GM23338 (cell line): ENCODE data around the gene MLLT3.

Source experiments
- CREB1 ChIP-seq: fragments of 250-450 bp; sonication (Bioruptor Pico); IDR thresholded peaks from 2 replicates; pipeline ENCODE4 v1.5.0; 2020; ENCODE audit warnings: low read depth, mild to moderate bottlenecking, moderate library complexity
- ETS1 ChIP-seq: IDR thresholded peaks from 2 replicates; pipeline ENCODE4 v1.6.1; 2016; ENCODE audit warnings: antibody characterized with exemption
- EZH2 ChIP-seq: fragments of 200-600 bp; sonication (generic); IDR thresholded peaks from one replicate; pipeline ENCODE4 v1.8.0; 2017; ENCODE audit warnings: antibody characterized with exemption, mild to moderate bottlenecking, low read depth; ENCODE audit not compliant: unreplicated experiment
- EZH2phosphoT487 ChIP-seq: fragments of 200-600 bp; sonication (generic); IDR thresholded peaks from one replicate; pipeline ENCODE4 v1.8.1; 2018; ENCODE audit warnings: antibody characterized with exemption; ENCODE audit not compliant: unreplicated experiment
- JUNB ChIP-seq: IDR thresholded peaks from one replicate; pipeline ENCODE4 v1.6.1; 2016; ENCODE audit warnings: antibody characterized with exemption; ENCODE audit not compliant: unreplicated experiment
- POLR2AphosphoS5 ChIP-seq: IDR thresholded peaks from 2 replicates; pipeline ENCODE4 v1.6.1; 2016; ENCODE audit warnings: antibody characterized with exemption, low read depth
- ZNF331 ChIP-seq: fragments of 250-450 bp; sonication (Bioruptor Pico); IDR thresholded peaks from 2 replicates; pipeline ENCODE4 v1.5.0; 2020; ENCODE audit warnings: low read depth, mild to moderate bottlenecking, moderate library complexity
- TF ChIP-seq, protein P1 (sequence below), 2 experiments: fragments of 200-600 bp in 1 of 2; sonication (generic) in 1 of 2; conservative IDR thresholded peaks; 2 replicates each; pipeline versions ENCODE4 v1.5.1 to v1.6.1; 2016 to 2017; ENCODE audit warnings: antibody characterized with exemption in 2 of 2, low read depth in 2 of 2, mild to moderate bottlenecking in 2 of 2, moderate library complexity in 1 of 2
- TF ChIP-seq, protein P2 (sequence below): IDR thresholded peaks from one replicate; pipeline ENCODE4 v1.6.1; 2018; ENCODE audit warnings: antibody characterized with exemption; ENCODE audit not compliant: unreplicated experiment

GRCh38 chr9:20472342-20473045 is 149.8 kb downstream of the MLLT3 start:
- TF ChIP-seq, protein P1, sequence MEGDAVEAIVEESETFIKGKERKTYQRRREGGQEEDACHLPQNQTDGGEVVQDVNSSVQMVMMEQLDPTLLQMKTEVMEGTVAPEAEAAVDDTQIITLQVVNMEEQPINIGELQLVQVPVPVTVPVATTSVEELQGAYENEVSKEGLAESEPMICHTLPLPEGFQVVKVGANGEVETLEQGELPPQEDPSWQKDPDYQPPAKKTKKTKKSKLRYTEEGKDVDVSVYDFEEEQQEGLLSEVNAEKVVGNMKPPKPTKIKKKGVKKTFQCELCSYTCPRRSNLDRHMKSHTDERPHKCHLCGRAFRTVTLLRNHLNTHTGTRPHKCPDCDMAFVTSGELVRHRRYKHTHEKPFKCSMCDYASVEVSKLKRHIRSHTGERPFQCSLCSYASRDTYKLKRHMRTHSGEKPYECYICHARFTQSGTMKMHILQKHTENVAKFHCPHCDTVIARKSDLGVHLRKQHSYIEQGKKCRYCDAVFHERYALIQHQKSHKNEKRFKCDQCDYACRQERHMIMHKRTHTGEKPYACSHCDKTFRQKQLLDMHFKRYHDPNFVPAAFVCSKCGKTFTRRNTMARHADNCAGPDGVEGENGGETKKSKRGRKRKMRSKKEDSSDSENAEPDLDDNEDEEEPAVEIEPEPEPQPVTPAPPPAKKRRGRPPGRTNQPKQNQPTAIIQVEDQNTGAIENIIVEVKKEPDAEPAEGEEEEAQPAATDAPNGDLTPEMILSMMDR (conservative IDR thresholded peaks at IDR 0.05; ENCODE audit: low read depth in 2 of 2): no peak
- TF ChIP-seq CREB1 (CRISPR knock-in tag) (no peak), EZH2 (no peak), EZH2phosphoT487 (no peak), ZNF331 (CRISPR knock-in tag) (no peak), ETS1 (no peak), JUNB (no peak), POLR2AphosphoS5 (no peak)
- TF ChIP-seq, protein P2, sequence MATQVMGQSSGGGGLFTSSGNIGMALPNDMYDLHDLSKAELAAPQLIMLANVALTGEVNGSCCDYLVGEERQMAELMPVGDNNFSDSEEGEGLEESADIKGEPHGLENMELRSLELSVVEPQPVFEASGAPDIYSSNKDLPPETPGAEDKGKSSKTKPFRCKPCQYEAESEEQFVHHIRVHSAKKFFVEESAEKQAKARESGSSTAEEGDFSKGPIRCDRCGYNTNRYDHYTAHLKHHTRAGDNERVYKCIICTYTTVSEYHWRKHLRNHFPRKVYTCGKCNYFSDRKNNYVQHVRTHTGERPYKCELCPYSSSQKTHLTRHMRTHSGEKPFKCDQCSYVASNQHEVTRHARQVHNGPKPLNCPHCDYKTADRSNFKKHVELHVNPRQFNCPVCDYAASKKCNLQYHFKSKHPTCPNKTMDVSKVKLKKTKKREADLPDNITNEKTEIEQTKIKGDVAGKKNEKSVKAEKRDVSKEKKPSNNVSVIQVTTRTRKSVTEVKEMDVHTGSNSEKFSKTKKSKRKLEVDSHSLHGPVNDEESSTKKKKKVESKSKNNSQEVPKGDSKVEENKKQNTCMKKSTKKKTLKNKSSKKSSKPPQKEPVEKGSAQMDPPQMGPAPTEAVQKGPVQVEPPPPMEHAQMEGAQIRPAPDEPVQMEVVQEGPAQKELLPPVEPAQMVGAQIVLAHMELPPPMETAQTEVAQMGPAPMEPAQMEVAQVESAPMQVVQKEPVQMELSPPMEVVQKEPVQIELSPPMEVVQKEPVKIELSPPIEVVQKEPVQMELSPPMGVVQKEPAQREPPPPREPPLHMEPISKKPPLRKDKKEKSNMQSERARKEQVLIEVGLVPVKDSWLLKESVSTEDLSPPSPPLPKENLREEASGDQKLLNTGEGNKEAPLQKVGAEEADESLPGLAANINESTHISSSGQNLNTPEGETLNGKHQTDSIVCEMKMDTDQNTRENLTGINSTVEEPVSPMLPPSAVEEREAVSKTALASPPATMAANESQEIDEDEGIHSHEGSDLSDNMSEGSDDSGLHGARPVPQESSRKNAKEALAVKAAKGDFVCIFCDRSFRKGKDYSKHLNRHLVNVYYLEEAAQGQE: no peak
